ENCODE results near the gene PBXIP1.
"Not testable (repeated sequence)": the region's sequence is repeated elsewhere in the genome, so short reads cannot be mapped to it uniquely, and the experiment has no call there.

Gene PBXIP1

DNA sequence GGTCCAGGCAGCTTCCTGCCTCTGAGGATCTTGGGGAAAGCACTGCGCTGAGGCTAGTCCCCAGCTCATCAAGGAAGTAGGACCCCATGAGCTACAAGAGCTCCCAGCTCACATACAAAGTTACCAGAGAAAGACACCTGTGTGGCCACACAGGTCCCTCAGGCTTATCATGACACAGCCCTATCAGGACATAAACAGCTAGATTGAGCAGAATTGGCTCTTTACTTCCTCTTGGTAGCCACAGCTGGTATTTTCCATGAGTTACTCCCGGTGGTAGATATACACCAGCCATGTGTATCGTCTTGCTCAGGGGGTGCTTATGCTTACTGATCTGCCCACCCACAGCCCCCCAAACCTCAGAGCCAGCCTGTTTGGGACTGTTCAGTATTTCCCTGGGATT is 38.7 kb upstream of the PBXIP1 start:
- no peak for DNase-seq

DNA sequence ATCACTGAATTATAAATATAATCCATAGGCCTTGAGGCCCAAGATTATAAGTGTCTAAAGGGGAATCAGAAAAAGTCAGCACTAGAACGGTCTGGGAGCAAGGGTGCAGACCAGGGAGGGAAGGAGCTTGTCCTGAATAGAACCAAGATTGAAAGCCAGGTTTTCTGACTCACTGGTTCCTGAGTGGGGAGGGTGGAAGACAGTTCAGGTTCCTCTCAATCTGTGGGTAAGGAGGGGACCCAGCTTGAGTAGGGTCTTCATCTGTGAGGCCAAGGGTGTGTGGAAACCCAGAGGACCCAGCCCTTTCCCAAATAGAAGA is 38.3 kb upstream of the PBXIP1 start:
- no peak for DNase-seq

DNA sequence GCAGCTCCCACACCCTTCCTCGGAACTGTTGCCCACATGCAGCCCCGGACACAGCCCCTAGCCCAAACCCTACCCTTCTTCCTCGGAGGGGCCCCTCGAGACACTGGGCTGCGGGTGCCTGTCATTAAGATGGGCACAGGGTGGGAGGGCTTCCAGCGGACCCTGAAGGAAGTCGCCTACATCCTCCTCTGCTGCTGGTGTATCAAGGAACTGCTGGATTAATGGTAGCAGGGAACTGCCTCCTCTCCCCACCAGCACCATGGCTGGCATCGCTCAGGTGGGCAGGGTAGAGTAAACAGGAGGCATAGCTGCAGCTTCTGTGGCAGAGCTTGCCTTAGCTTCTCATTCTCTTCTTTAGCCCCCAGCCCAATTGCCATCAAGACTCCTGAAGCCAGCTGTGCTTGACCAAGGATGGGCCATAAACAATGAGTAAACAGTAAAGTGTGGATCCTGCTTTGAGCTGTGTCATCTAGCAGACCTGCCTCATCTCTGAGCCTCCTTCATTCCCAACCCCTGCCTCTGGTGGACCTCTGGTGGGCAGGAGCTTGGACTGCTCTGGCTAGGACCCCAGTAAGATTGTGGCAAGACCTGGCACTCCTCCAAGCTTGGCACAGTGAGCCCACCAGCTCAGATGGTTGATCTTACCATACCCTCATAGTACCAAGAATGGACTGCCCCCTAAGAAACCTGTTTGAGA is 37.8 kb upstream of the PBXIP1 start, which contains the start of gene LENEP:
TSS of gene LENEP (plus strand) at position 15 of the 697 bp plus-strand sequence. CDS start at position 37, 22 bp downstream.
- DNase-seq: no peak

DNA sequence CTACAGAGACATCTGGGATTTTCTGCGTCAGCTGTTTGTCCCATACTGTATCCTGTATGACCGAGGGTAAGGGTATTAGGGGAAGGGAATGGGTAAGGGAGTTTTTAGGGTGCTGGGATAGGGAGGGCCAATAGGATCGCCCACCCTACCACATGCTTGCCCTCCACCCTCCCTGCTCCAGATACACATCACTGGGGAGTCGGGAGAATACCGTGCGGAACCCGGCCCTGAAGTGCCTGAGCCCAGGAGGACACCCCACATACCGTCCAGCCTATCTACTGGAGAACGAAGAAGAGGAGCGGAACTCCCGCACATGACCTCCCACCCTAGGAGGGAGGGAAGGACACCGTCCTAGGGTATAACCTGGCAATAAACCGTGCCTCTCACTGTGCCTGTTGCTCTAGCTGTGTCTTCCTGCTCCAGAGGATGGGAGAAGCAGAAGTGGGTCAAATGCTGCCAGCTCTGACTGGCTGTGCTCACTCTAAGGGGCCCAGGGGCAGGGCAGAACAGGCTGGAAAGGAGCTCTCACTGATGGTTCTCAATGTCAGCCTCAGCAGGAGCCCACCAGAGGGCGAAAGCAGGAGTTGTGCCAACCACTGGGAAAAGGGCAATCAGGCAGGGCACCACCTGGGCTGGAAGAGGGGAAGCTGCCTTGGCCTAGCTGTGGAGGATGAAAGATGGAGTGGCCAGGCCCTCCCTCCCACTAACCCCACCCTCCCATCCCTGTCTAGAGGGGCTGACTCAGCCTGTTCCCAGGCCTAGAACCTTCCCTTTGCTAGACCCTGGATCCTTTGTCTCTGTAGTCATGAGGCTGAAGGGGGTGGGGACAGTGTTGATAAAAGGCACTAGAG is 37.0 kb upstream of the PBXIP1 start:
- no peak for DNase-seq

DNA sequence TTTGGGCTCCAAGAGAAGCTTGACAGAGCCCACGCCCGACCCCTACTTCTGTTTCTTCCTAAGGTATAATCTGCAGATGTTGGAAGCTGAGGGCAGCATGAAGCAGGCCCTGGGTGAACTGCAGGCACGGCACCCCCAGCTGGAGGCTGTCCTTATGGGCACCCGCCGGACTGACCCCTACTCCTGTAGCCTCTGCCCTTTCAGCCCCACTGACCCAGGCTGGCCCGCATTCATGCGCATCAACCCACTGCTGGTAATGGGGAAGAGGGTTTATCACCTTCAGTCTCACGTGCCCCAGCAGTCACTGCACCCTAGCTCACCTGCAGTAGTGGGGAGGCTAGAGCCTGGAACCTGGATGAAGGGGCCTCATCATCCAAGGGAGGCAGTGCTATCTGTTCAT is 34.4 kb upstream of the PBXIP1 start:
- DNase-seq: no peak

DNA sequence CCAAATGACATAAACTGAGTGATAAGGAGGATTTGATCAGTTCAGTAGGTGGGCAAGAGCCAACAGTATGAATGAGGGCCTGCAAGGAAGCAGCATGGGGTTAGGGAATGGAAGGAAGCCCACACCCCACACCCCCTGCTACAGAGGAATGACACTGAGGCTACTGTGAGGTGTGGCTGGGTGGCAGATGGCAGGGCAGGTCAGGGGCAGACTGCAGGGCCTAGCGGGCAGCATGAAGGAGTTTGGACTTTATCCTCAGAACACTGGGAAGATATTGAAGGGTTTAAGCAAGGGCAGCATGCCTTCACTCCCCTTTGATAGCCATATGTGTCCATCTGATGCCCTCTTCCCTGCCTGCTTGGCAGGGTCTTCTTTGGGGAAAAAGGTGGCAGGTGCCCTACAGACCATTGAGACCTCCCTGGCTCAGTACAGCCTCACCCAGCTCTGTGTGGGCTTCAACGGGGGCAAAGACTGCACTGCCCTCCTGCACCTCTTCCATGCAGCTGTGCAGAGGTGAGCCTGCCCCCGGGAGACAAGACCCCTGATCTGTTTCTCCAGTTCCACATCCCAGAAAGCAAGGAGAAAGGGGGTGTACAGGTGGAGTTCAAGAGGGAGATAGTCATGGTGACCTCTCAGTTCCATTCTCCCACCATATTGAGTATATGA is 33.4 kb upstream of the PBXIP1 start:
- DNase-seq: no peak

DNA sequence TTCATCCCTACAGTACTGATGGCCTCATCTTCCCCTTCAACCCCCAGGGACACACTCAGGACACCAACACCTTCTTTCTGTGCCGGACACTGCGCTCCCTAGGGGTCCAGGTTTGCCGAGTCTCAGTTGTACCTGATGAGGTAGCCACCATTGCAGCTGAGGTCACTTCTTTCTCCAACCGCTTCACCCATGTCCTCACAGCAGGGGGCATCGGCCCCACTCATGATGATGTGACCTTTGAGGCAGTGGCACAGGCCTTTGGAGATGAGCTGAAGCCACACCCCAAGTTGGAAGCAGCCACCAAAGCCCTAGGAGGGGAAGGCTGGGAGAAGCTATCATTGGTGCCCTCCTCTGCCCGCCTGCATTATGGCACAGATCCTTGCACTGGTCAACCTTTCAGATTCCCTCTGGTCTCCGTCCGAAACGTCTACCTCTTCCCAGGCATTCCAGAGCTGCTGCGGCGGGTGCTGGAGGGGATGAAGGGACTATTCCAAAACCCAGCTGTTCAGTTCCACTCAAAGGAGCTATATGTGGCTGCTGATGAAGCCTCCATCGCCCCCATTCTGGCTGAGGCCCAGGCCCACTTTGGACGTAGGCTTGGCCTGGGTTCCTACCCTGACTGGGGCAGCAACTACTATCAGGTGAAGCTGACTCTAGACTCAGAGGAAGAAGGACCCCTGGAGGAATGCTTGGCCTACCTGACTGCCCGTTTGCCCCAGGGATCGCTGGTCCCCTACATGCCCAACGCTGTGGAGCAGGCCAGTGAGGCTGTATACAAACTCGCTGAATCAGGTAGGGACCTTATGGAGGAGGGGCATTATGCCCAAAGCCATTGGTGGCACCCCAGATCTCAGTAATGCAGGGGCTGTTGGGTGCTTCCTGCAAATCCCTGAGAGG is 32.4 kb upstream of the PBXIP1 start:
- DNase-seq: no peak

DNA sequence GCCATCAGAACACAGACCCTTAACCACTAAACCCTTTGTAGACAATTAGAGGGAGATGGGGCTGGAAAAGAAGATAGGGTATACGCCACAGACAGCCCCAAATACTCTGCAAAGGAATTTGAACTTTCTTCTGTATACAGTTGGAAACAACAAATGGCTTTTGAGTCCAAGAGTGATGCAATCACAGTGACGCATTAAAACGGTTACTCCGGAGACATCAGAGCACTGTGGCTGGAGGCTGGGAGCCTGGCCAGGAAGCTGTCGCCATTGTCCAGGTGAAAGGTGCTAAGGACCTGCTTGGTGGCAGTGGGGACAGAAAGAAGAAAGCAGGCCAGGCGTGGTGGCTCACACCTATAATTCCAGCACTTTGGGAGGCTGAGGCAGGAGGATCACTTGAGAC is 31.4 kb upstream of the PBXIP1 start:
- DNase-seq: no peak

DNA sequence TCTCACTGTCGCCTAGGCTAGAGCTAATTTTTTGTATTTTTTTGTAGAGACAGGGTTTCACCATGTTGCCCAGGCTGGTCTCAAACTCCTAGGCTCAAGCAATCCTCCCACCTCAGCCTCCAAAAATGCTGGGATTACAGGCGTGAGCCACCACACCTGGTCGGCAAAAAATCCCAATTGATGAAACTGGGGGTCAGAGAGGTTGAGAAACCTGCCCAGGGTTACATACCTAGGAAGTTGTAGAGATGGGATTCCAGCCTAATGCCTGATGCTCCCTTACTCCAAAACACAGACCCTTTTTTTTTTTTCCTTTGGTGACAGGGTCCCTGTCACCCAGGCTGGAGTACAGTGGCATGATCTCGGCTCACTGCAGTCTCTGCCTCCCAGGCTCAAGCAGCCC is 30.8 kb upstream of the PBXIP1 start:
- not testable (repeated sequence) for DNase-seq

DNA sequence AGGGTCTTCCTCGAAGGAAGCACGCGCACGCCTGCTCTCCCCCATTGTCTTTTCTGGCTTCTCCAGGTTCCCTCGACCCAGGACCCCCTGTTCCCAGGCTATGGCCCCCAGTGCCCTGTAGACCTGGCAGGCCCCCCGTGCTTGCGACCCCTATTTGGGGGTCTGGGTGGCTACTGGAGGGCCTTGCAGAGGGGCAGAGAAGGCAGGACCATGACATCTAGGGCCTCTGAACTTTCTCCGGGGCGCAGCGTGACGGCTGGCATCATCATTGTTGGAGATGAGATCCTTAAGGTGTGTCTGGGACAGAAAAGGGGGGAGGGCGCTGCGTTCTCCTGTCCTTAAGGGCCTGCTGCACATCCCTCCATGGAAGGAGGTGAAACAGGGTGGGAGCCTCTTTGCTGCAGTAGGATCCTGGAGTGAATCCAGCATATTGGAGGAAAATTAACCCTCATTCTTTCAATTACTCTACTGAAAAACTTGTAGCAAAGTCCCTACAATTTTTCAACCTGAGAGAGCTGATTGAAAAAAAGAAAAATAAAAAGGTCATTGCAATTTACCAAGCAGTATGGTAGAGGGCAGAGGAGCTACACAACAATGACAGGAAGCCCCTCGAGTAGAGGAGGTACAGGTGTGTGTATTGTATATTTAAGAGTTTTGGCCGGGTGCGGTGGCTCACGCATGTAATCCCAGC is 28.0 kb upstream of the PBXIP1 start:
- DNase-seq: no peak

DNA sequence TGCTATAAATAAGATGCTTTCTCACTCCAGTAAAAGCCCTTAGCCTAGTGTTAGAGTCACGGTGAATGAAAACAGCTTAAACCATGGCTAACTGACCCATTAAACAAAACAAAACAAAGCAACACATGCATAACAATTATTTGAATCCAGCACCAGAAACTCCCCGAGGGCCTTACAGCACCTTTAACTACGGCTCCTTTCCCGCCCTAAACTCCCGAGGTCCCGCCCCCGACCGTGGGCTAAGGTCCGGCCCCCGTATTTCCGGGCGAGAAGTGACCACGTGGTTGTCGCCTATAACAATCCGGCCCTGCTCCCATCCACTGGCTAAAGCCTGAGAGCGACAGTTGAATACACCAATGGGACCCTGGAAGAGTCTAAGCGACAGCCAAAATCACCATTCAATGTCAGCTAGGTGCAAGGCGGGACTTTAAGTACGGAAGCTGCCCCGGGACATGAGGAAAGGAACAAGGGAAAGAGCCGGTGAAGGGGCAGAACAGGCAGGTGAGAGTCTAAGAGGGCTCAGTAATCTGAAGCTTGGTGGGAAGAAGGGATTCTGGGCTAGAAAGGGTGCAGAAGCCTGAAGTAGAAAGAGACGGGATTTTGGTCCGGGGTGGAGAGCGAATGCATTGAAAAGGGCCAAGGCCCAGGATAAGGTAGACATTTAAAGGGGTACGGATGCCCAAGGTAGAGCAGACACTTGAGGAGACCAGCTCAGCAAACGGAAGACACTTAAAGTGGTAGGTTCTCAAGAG is 27.2 kb upstream of the PBXIP1 start, which contains the start of gene FLAD1:
TSS of gene FLAD1 (plus strand) at position 448 of the 752 bp plus-strand sequence. CDS start 351 bp downstream, outside the sequence.
- DNase-seq: peak; percentile 99

DNA sequence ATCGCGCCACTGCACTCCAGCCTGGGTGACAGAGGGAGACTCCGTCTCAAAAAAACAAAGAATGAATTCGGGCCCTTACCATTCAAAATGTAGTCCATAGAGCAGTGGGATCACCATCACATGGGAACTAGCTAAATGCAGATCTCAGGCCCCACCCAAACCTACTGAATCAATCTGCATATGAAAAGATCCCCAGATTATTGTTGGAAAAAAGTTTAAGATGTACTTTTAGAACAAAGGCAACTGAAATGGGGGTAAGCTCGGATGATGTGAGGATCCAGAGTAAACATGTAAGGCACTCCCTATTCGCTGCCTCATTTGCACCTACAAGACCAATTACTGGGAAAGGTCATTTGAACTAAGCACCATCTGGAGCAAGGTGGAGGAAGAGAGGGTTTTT is 26.4 kb upstream of the PBXIP1 start:
- DNase-seq: no peak

DNA sequence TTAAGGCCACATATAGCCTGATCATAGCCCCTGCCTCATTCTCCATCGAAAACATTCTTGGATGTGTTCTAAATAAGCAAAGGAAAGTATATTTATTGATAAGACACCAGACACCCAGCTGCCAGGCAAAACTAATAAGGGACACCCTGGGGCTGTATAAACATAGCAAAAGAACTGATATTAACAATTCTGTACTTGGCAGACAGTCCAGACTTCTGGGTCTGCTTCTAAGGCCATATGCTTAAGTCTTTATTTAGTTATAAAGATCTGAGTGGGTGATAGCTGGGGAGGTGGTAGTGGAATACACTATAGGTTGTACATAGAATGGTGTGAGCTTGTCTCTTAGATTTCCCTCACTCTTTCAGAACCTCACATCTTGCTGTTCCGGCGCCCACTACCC is 22.5 kb upstream of the PBXIP1 start:
- no peak for DNase-seq

DNA sequence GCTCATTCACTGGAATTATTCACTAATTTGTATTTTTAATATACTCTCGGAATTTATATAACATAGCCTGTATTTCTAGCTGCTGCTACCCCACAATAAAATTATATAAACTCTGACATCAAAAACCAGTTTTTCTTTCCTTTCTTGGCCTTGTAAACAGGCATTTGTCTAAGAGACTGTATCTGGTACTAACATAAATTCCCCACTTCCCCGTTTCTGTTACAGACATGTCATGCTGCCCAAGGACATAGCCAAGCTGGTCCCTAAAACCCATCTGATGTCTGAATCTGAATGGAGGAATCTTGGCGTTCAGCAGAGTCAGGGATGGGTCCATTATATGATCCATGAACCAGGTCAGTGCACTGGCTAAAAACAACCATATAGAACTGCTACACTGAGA is 21.9 kb upstream of the PBXIP1 start:
- DNase-seq: not testable (repeated sequence)

DNA sequence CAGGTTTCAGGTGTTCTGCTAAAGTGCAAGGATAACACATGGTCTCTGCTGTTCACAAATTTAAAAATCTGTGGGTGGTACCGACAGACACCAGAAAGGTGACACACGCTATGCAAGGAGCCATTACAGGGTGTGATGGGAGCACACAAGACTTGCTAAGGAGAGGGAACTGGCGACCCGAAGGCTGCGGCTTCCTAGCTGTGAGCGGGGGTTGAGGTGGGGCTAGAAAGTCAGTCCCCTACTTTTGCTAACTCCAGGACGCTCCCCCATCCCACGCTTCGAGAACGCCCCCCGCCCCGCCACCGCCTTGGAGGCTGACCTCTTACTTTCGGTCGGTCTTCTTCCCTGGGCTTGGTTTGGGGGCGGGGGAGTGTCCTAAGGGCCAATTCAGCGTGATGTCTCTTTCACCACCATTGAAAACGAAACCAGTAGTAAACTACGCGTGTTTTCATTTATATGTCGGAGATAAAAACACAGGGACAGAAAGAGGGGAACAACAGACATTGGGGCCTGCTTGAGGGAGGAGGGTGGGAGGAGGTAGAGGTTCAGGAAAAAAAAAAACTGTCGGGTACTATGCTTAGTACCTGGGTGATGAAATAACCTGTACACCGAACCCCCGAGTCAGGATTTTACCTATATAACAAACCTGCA is 19.6 kb upstream of the PBXIP1 start:
- peak; percentile 33 for DNase-seq

DNA sequence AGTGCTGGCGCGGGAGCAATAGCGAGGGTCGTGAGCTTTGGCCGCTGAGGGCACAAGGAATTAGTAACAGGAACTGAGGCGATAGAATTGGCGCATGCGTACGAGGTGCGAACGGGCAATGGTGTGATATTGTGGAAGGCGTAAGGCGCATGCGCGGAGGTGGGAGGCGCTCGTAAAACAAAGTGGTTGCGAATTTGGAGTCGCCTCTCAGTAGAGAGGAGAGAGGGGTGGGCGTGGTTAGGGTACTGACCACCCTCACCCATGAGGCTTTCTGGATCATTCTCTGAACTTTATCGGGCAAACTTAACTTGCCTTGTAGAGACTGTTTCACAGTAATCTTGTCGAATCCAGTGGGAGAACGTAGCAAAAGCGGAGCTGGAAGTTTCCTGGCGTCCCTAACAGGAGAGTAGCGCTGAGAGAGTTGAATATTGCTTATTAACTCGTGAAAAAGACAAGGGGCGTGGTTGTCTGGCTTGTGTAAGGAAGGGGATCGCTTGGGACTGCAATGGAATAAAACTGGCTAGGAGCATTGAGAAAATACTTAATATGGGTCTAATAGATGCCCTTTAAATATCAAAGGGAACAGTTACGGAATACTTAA is 19.0 kb upstream of the PBXIP1 start:
- peak; percentile 91 for DNase-seq

DNA sequence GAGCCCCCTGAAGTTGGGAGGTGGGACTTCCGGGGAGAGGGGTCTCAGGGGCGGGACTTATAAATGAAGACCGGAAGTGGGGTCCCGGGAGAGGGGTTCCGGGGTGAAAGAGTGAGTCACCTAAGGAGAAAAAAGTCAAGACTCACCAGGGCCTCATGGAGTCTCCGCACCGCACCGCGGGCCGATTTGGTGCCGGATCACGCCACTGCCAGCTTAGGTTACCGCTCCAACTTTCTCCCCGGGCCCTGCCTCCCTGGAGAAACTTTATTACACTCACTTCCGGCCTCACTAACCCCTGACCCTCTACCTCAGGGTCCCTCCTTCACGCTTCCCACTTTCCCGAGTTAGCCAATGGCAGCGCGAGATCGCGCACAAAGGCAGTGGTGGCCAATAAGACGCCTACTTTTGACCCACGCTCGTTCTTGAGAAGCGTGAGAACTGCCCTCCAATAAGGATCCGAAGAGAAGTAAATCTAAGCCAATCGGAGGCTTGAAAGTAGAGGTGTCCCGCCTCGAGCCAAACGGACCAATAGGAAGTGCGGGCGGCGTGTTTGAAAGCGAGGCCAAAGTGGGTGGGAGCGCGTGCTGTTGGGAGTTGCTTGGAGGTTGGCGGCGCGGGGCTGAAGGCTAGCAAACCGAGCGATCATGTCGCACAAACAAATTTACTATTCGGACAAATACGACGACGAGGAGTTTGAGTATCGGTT is 18.4 kb upstream of the PBXIP1 start, which contains the start of gene CKS1B:
TSS of gene CKS1B (plus strand) at position 580 of the 706 bp plus-strand sequence. CDS start at position 645, 65 bp downstream.
- DNase-seq: peak; percentile 100

DNA sequence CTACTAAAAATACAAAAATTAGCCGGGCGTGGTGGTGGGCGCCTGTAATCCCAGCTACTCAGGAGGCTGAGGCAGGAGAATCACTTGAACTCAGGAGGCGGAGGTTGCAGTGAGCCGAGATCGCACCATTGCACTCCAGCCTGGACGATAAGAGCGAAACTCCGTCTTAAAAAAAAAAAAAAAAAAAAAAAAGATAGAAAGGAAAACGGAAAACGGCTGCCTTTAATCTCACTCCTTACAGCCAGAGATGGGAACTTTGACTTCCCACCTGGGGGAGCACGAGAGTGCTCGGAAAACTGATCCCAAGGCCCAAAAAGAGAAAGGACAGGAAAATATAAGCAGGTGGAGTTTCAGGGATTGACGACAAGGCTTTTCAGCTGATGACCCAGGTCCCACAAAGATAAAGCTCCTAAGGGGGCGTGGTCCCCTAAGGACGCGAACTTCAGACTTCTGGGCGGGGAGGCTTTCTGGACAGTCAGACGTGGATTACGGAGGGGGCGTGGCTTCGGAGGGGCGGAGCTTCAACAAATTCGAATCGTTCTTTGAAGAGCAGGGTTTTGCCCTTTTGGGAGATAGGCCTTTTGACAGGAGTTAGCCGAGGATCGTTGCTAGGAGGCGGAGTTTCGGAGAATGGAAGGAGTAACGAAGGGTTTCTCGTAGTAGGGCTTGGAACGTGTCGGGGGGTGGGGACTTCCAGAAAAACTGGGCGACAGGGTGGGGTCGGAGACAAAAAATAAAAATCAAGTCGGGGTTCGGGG is 17.6 kb upstream of the PBXIP1 start:
- peak; percentile 79 for DNase-seq
